Measurements from ENCODE around the gene LHX5. TPM values are rescaled to one million over a fixed set of nuclear protein-coding genes. Genes with fewer than 3 reads are reported as not detected.
"Not testable (repeated sequence)": the region's sequence is repeated elsewhere in the genome, so short reads cannot be mapped to it uniquely, and the experiment has no call there.

LHX5 gene
- polyA plus RNA-seq (2014; cell fraction: cytosol; rRNA removed) = 0.15 and 0.60 TPM in 2 replicates
- not detected in 2 replicates for polyA plus RNA-seq (2014; cell fraction: nucleus; rRNA removed)

- no peak for DNase-seq (ENCODE audit: low spot score)
Measured at GRCh38 chr12:113471619-113472171, at the start of gene LHX5. TSS of gene LHX5 (minus strand) at chr12:113471871. CDS start at chr12:113471498, 373 bp downstream.

- DNase-seq (ENCODE audit: low spot score) = no peak
Measured at GRCh38 chr12:113519464-113520307, 48.0 kb upstream of the LHX5 start.

- no peak for DNase-seq (ENCODE audit: low spot score)
Measured at GRCh38 chr12:113515082-113515856, 43.6 kb upstream of the LHX5 start.

GRCh38 chr12:113514602-113515001, 42.9 kb upstream of the LHX5 start:
- no peak for DNase-seq (ENCODE audit: low spot score)

GRCh38 chr12:113512568-113512967, 40.9 kb upstream of the LHX5 start:
- DNase-seq (ENCODE audit: low spot score) = no peak

- DNase-seq (ENCODE audit: low spot score) = no peak
Measured at GRCh38 chr12:113506867-113507266, 35.2 kb upstream of the LHX5 start.

GRCh38 chr12:113505941-113506340, 34.3 kb upstream of the LHX5 start:
- DNase-seq (ENCODE audit: low spot score) = no peak

- DNase-seq (ENCODE audit: low spot score) = no peak
Measured at GRCh38 chr12:113504917-113505316, 33.2 kb upstream of the LHX5 start.

- DNase-seq (ENCODE audit: low spot score) = no peak
Measured at GRCh38 chr12:113500782-113501311, 29.2 kb upstream of the LHX5 start.

- no peak for DNase-seq (ENCODE audit: low spot score)
Measured at GRCh38 chr12:113500306-113500675, 28.6 kb upstream of the LHX5 start.

- DNase-seq (ENCODE audit: low spot score) = no peak
Measured at GRCh38 chr12:113498490-113498889, 26.8 kb upstream of the LHX5 start.

GRCh38 chr12:113497693-113498092, 26.0 kb upstream of the LHX5 start:
- no peak for DNase-seq (ENCODE audit: low spot score)

GRCh38 chr12:113495941-113496340, 24.3 kb upstream of the LHX5 start:
- not testable (repeated sequence) for DNase-seq (ENCODE audit: low spot score)

- no peak for DNase-seq (ENCODE audit: low spot score)
Measured at GRCh38 chr12:113488322-113488721, 16.7 kb upstream of the LHX5 start.

- no peak for DNase-seq (ENCODE audit: low spot score)
Measured at GRCh38 chr12:113486722-113487121, 15.1 kb upstream of the LHX5 start.

- DNase-seq (ENCODE audit: low spot score) = no peak
Measured at GRCh38 chr12:113485330-113485729, 13.7 kb upstream of the LHX5 start.

- DNase-seq (ENCODE audit: low spot score) = no peak
Measured at GRCh38 chr12:113482334-113482733, 10.7 kb upstream of the LHX5 start.

GRCh38 chr12:113480336-113480971, 8.8 kb upstream of the LHX5 start:
- DNase-seq (ENCODE audit: low spot score) = no peak

GRCh38 chr12:113479590-113480335, 8.1 kb upstream of the LHX5 start:
- no peak for DNase-seq (ENCODE audit: low spot score)

- DNase-seq (ENCODE audit: low spot score) = no peak
Measured at GRCh38 chr12:113479216-113479589, 7.5 kb upstream of the LHX5 start.

Measured in SK-N-DZ (cell line).